ENCODE measurements around the gene TNFRSF21.
"Not testable (repeated sequence)": the region's sequence is repeated elsewhere in the genome, so short reads cannot be mapped to it uniquely, and the experiment has no call there.

The TNFRSF21 gene

GRCh38 chr6:47342824-47343223, 33.1 kb upstream of the TNFRSF21 start:
- TF ChIP-seq, protein P1, sequence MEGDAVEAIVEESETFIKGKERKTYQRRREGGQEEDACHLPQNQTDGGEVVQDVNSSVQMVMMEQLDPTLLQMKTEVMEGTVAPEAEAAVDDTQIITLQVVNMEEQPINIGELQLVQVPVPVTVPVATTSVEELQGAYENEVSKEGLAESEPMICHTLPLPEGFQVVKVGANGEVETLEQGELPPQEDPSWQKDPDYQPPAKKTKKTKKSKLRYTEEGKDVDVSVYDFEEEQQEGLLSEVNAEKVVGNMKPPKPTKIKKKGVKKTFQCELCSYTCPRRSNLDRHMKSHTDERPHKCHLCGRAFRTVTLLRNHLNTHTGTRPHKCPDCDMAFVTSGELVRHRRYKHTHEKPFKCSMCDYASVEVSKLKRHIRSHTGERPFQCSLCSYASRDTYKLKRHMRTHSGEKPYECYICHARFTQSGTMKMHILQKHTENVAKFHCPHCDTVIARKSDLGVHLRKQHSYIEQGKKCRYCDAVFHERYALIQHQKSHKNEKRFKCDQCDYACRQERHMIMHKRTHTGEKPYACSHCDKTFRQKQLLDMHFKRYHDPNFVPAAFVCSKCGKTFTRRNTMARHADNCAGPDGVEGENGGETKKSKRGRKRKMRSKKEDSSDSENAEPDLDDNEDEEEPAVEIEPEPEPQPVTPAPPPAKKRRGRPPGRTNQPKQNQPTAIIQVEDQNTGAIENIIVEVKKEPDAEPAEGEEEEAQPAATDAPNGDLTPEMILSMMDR (IDR thresholded peaks at IDR 0.05; ENCODE audit: extremely low read depth, missing control alignments), result no peak

DNA sequence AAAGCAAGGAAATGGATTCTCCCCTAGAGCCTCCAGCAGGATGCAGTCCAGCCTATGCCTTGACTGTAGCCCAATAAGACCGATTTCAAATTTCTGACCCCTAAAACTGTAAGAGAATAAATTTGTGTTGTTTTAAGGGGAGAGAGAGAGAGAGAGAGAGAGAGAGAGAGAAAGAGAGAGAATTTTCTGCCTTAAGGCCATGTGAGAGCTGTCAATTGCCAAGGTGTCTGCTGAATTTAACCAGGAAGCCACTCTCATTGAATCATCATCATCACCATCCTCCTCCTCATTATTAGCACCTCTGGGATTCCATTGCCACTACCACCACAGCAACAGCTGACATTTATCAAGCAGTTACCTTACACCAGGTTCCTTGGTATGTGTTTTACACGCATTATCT, 27.8 kb upstream of the TNFRSF21 start:
- no peak for DNase-seq (ENCODE audit: low spot score)
- TF ChIP-seq, protein P1 (IDR thresholded peaks at IDR 0.05; ENCODE audit: extremely low read depth, missing control alignments), result no peak

More at GRCh38 chr6:47342824-47343223, 33.1 kb upstream of the TNFRSF21 start:
- DNase-seq (ENCODE audit: low spot score), result no peak

- TF ChIP-seq, protein P1 (IDR thresholded peaks at IDR 0.05; ENCODE audit: extremely low read depth, missing control alignments), result no peak
These were observed 26.6 kb upstream of the TNFRSF21 start for GRCh38 chr6:47336334-47336733.

GRCh38 chr6:47335466-47335865, 25.8 kb upstream of the TNFRSF21 start:
- TF ChIP-seq, protein P1 (IDR thresholded peaks at IDR 0.05; ENCODE audit: extremely low read depth, missing control alignments), result no peak
- no peak for DNase-seq (ENCODE audit: low spot score)

More at GRCh38 chr6:47336334-47336733, 26.6 kb upstream of the TNFRSF21 start:
- DNase-seq (ENCODE audit: low spot score), result no peak

GRCh38 chr6:47334334-47334733, 24.6 kb upstream of the TNFRSF21 start:
- TF ChIP-seq, protein P1 (IDR thresholded peaks at IDR 0.05; ENCODE audit: extremely low read depth, missing control alignments), result no peak
- no peak for DNase-seq (ENCODE audit: low spot score)

DNA sequence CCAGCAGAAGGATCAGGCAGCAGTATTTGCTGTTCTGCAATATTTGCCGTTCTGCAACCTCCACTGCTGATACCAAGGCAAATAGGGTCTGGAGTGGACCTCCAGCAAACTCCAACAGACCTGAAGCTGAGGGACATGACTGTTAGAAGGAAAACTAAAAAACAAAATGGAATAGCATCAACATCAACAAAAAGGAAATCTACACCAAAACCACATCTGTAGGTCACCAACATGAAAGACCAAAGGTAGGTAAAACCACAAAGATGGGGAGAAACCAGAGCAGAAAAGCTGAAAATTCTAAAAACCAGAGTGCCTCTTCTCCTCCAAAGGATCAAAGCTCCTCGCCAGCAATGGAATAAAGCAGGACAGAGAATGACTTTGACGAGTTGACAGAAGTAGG, 18.9 kb upstream of the TNFRSF21 start:
- not testable (repeated sequence) for DNase-seq (ENCODE audit: low spot score)

DNA sequence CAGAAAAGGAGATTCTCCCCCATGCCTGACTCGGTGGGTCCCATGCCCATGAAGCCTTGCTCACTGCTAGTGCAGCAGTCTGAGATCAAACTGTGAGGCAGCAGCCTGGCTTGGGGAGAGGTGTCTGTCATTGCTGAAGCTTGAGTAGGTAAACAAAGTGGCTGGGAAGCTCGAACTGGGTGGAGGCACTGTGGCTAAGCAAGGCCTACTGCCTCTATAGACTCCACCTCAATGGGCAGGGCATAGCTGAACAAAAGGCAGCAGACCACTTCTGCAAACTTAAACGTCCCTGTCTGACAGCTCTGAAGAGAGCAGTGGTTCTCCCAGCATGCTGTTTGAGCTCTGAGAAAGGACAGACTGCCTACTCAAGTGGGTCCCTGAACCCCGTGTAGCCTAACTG, 18.4 kb upstream of the TNFRSF21 start:
- not testable (repeated sequence) for DNase-seq (ENCODE audit: low spot score)

DNA sequence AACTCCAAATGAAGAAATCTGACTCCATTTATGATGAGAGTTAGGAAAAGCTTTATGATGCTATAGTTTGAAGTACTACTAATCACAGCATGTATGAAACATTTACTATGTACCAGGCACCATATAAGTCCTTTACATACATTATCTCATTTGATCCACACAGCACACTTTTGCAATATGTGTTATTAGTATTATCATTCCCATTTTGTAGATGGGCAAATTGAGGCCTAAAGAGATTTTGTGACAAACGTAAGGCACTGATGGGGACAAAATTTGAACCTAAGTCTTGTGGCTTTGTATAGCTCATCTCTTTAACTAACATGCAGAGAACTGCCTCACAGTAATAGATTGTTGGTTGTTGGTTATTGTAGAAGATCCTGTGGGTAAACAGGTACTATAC, 14.2 kb upstream of the TNFRSF21 start:
- DNase-seq (ENCODE audit: low spot score), result no peak
- TF ChIP-seq, protein P1 (IDR thresholded peaks at IDR 0.05; ENCODE audit: extremely low read depth, missing control alignments), result no peak

GRCh38 chr6:47323321-47323720, 13.6 kb upstream of the TNFRSF21 start:
- TF ChIP-seq, protein P1 (IDR thresholded peaks at IDR 0.05; ENCODE audit: extremely low read depth, missing control alignments), result no peak
- DNase-seq (ENCODE audit: low spot score), result no peak
